Upper lobe of left lung (tissue), 6 donors: ENCODE results near the gene PCBP3. TPM values are rescaled to one million over a fixed set of nuclear protein-coding genes. Genes with fewer than 3 reads are reported as not detected.
A peak's percentile ranks its signal among the peaks of the same experiment; 100 is the strongest.

Experiments used
- ATAC-seq, 2 donors: fragments of 200-7000 bp; cut with Tn5 transposase; one replicate each; pipeline ENCODE4 v1.9.1; 2022; ENCODE audit warnings: mild to moderate bottlenecking in 2 of 2, moderate library complexity in 2 of 2; ENCODE audit not compliant: low FRiP score in 2 of 2
- DNase-seq, 2 donors: peaks; one replicate each; pipeline ENCODE4 v3.0.0-alpha.2; 2019 to 2020
- H3K27ac ChIP-seq, 4 donors: fragments of 200-600 bp; sonication (generic); one replicate each; pipeline ENCODE4 v1.5.1; 2016 to 2019
- H3K27me3 ChIP-seq, 4 donors: fragments of 200-600 bp; sonication (generic); one replicate each; pipeline ENCODE4 v1.5.1; 2017 to 2019
- H3K36me3 ChIP-seq, 4 donors: fragments of 200-600 bp; sonication (generic); one replicate each; pipeline ENCODE4 v1.5.1; 2016 to 2019
- H3K4me1 ChIP-seq, 4 donors: fragments of 200-600 bp; sonication (generic); one replicate each; pipeline ENCODE4 v1.5.1; 2018 to 2019
- H3K4me3 ChIP-seq, 4 donors: fragments of 200-600 bp; sonication (generic); one replicate each; pipeline ENCODE4 v1.5.1; 2017 to 2019; ENCODE audit warnings: mild to moderate bottlenecking in 2 of 4, moderate library complexity in 1 of 4
- H3K9me3 ChIP-seq, 4 donors: fragments of 200-600 bp; sonication (generic); one replicate each; pipeline ENCODE4 v1.5.1; 2018 to 2019
- CTCF ChIP-seq, 6 experiments: fragments of 450-650 bp in 4 of 6; fragments of 200-600 bp in 2 of 6; sonication (generic) in 2 of 6; IDR thresholded peaks; one replicate each; pipeline ENCODE4 v1.5.1; 2016 to 2019; ENCODE audit warnings: antibody characterized with exemption in 6 of 6
- EP300 ChIP-seq, 4 donors: sonication (generic); formaldehyde crosslinking; IDR thresholded peaks; one replicate each; pipeline ENCODE4 v1.5.1; 2017; ENCODE audit warnings: antibody characterized with exemption in 4 of 4, control low read depth in 2 of 4
- POLR2A ChIP-seq, 4 donors: fragments of 450-650 bp; IDR thresholded peaks; one replicate each; pipeline ENCODE4 v1.5.1; 2016 to 2017; ENCODE audit warnings: antibody characterized with exemption in 4 of 4, mild to moderate bottlenecking in 2 of 4
- POLR2AphosphoS5 ChIP-seq, 2 donors: sonication (generic); formaldehyde crosslinking; IDR thresholded peaks; one replicate each; pipeline ENCODE4 v1.5.1; 2017; ENCODE audit warnings: antibody characterized with exemption in 2 of 2
- WGBS, 2 donors: methylation state at CpG; one replicate each; pipeline ENCODE4 v1.1.5; 2017 to 2018; 5-methylcytosine and 5-hydroxymethylcytosine counted together
- total RNA-seq, 6 donors: library from RNA; depleted of rRNA in 4 of 6; stranded (reverse); fragments of >200 nt in 4 of 6; gene quantifications; one replicate each; pipeline versions ENCODE4 v1.1.0 to v1.2.1, GENCODE V29; 2016 to 2021
- donor health status: DM: no; HTN: no; CAD: no; lungs with moderate emphysema.
- donor health status: DM: no; HTN: yes; CAD: no; lungs with severe emphysema.

Gene PCBP3
- total RNA-seq, 6 donors from 2014 or later: 0.78 to 10.5 (median 3.3) TPM

- Histone ChIP-seq H3K4me3 (no peak overlapping the region), H3K27me3 (no peaks in the 10 kb centered on the region), H3K4me1 (no peaks in the 10 kb centered on the region), H3K9me3 (no peaks in the 10 kb centered on the region), H3K27ac (no peak overlapping the region), H3K36me3 (no peaks in the 10 kb centered on the region)
- TF ChIP-seq EP300 (IDR thresholded peaks at IDR 0.05): no peak
- no peak for TF ChIP-seq POLR2A (IDR thresholded peaks at IDR 0.05)
- no peak for TF ChIP-seq CTCF (IDR thresholded peaks at IDR 0.05)
- no peak for TF ChIP-seq POLR2AphosphoS5 (IDR thresholded peaks at IDR 0.05)
- ATAC-seq (no peak), DNase-seq (no peak)
- WGBS, 2 donors: 89% methylated on average over 9 of the region's 11 CpGs; no CpG with 5 or more reads in 1 of the 2 donors
Measured at GRCh38 chr21:45768740-45769048, 125.2 kb downstream of the PCBP3 start.

- no peak for TF ChIP-seq POLR2AphosphoS5 (IDR thresholded peaks at IDR 0.05)
- TF ChIP-seq POLR2A (IDR thresholded peaks at IDR 0.05): no peak
- TF ChIP-seq EP300 (IDR thresholded peaks at IDR 0.05): no peak
- no peak for TF ChIP-seq CTCF (IDR thresholded peaks at IDR 0.05)
- H3K36me3 ChIP-seq: no peaks in the 10 kb centered on the region
- no peak overlapping the region for H3K4me3 ChIP-seq
- H3K4me1 ChIP-seq: no peaks in the 10 kb centered on the region
- no peak for DNase-seq
- no peaks in the 10 kb centered on the region for H3K27me3 ChIP-seq
- H3K27ac ChIP-seq: no peak overlapping the region
- WGBS, 2 donors: 57 to 95% methylated on average over 1 to 14 of the region's 14 CpGs
- peak in 1 of 2 donors; percentile 9 for ATAC-seq
- no peaks in the 10 kb centered on the region for H3K9me3 ChIP-seq
Measured at GRCh38 chr21:45769294-45769693, 125.8 kb downstream of the PCBP3 start.

- no peaks in the 10 kb centered on the region for H3K9me3 ChIP-seq
- H3K4me1 ChIP-seq: no peaks in the 10 kb centered on the region
- H3K27ac ChIP-seq: no peak overlapping the region
- ATAC-seq (no peak), DNase-seq (no peak)
- no peak for TF ChIP-seq POLR2AphosphoS5 (IDR thresholded peaks at IDR 0.05)
- no peak for TF ChIP-seq POLR2A (IDR thresholded peaks at IDR 0.05)
- TF ChIP-seq CTCF (IDR thresholded peaks at IDR 0.05): no peak
- no peak for TF ChIP-seq EP300 (IDR thresholded peaks at IDR 0.05)
- H3K27me3 ChIP-seq: no peaks in the 10 kb centered on the region
- H3K4me3 ChIP-seq: no peak overlapping the region
- 90 to 92% methylated on average over 16 of the region's 16 CpGs for WGBS, 2 donors
- H3K36me3 ChIP-seq: no peaks in the 10 kb centered on the region
Measured at GRCh38 chr21:45769896-45770295, 126.4 kb downstream of the PCBP3 start.

- no peak for ATAC-seq
- no peak for DNase-seq
- TF ChIP-seq POLR2AphosphoS5 (IDR thresholded peaks at IDR 0.05) (no peak), POLR2A (IDR thresholded peaks at IDR 0.05) (no peak), CTCF (IDR thresholded peaks at IDR 0.05) (no peak), EP300 (IDR thresholded peaks at IDR 0.05) (no peak)
- H3K36me3 ChIP-seq: no peaks in the 10 kb centered on the region
- H3K27ac ChIP-seq: no peak overlapping the region
- no peak overlapping the region for H3K4me3 ChIP-seq
- H3K9me3 ChIP-seq: peaks cover 0 to 7% (median 6%) of the 10 kb centered on the region in 4 donors
- no peaks in the 10 kb centered on the region for H3K27me3 ChIP-seq
- H3K4me1 ChIP-seq: no peaks in the 10 kb centered on the region
Measured at GRCh38 chr21:45772180-45772579, 128.7 kb downstream of the PCBP3 start.

- WGBS, 2 donors: 71 to 76% methylated on average over 5 of the region's 5 CpGs
- Histone ChIP-seq H3K4me1 (no peaks in the 10 kb centered on the region), H3K9me3 (peaks cover 0 to 10% (median 9%) of the 10 kb centered on the region in 4 donors), H3K27ac (no peak overlapping the region), H3K36me3 (no peaks in the 10 kb centered on the region), H3K4me3 (no peak overlapping the region), H3K27me3 (no peaks in the 10 kb centered on the region)
- ATAC-seq (no peak), DNase-seq (no peak)
- no peak for TF ChIP-seq POLR2A (IDR thresholded peaks at IDR 0.05)
- TF ChIP-seq CTCF (IDR thresholded peaks at IDR 0.05): no peak
- TF ChIP-seq EP300 (IDR thresholded peaks at IDR 0.05): no peak
Measured at GRCh38 chr21:45774291-45774690, 130.8 kb downstream of the PCBP3 start.
